ENCODE results near the gene GPX6.
"Not testable (repeated sequence)": the region's sequence is repeated elsewhere in the genome, so short reads cannot be mapped to it uniquely, and the experiment has no call there.

Gene GPX6

DNA sequence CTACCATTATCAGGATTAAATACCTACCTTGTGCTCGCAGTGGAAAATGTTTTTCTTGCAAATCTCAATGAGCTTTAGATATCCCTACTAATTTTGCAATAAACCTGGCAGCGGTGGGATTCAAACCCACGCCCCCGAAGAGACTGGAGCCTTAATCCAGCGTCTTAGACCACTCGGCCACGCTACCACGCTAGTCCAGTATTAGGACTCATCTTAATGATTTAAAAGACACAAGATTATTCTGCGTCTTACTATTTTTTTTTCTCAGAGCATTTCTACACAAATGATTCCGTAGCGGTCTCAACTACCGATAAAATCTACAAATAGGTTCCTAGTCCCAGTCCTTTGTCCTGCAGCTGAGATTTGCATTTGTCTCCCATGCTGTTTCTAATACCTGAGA, 37.1 kb downstream of the GPX6 start:
- no peak for DNase-seq

DNA sequence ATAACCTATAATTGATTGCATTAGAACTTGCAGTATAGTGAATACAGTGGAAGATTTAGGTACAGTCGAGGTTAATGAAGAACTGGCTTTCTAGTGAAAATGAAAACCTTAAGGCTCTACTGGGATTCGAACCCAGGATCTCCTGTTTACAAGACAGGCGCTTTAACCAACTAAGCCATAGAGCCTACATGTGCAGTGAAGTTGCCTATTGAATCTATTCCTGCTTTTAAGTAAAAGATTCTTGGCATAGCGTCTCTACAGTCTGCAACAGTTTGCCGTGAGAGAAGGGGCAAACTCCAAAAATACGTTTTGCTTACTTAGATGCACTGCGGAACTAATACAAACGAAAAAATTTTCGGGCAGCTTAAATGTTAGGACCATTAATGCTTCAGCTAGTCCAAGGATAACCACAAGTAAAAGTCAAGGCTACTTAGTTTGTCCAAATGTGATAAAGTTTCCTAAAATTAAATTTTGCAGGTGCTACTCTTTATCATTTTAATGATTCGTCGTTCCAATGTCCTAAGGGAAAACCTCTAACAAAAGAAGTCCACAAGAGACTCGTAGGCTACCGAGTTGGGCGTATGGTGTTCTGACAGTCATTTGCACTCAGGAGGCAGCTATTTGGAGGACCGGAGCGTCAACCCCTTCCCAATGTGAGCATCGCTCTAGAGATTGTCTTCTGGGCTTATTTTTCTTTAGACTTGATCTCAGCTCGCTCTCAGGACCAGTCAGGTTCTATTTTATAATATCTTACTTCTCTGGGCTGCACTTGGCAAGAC, 41.0 kb downstream of the GPX6 start:
- DNase-seq, result peak; percentile 40

DNA sequence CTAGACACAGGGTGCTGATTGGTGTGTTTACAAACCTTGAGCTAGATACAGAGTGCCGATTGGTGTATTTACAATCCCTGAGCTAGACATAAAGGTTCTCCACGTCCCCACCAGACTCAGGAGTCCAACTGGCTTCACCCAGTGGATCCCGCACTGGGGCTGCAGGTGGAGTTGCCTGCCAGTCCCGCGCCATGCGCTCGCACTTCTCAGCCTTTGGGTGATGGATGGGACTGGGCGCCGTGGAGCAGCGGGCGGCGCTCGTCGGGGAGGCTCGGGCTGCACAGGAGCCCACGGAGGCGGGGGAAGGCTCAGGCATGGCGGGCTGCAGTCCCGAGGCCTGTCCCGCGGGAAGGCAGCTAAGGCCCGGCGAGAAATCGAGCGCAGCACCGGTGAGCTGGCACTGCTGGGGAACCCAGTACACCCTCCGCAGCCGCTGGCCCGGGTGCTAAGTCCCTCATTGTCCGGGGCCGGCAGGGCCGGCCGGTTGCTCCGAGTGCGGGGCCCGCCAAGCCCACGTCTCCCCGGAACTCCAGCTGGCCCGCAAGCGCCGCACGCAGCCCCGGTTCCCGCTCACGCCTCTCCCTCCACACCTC, 46.3 kb downstream of the GPX6 start:
- not testable (repeated sequence) for DNase-seq

DNA sequence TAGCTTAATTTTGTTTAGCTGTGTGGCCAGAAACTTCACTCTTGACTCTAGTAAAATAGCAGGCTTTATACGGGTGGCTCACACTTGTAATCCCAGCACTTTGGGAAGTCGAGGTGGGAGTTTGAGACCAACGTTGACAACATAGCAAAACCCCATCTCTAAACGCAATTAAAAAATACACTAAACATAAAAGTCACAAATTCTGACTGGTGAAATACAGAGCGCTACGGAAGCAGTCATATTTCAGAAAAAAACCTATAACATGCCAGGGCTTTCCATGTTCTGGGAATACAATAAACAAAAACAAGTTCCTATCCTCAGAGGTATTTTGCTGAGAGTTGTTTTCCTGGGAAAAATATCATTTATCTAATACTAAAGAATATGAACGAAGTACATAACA, 47.5 kb downstream of the GPX6 start:
- DNase-seq, result no peak

DNA sequence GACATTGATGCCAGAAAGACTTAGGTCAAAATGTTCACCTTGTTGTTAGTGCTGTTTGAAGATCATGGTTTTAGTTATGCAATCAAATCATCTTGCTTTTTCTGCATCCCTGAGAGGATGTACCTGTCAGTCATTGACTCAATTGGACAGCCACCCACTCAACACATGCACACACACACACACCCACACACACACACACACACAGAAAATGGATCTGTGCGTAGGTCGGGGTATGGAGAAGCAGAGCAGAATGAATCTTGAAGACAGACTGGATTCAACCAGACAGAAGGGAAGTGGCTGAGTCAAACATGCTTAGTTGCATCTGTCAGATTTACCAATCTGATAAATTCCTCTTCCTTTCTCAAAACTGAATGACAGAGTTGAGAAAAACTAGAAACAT, 53.2 kb downstream of the GPX6 start:
- no peak for DNase-seq

DNA sequence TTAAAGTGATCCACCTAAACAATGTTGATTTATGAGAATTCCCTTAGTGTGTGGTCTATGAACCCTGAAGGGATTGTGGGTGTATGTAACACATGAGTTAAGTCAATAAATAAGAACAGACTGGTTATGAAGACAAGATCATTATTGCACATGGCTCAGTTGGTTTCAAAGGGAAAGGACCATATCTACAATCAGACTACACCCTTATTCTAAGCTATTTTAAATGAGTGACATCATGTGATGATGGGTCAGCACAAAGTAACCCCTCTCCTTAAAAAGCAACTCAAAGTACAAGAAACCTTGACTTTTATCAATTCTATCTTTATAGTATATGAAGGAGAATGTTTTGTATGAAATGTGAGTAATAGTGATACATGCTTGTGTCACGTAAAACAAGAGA, 57.0 kb downstream of the GPX6 start:
- DNase-seq, result no peak

Measured in DMS153 (cell line).